Heart left ventricle (tissue), 16 donors: Measurements from ENCODE around the gene CRACDL. TPM values are rescaled to one million over a fixed set of nuclear protein-coding genes. Genes with fewer than 3 reads are reported as not detected.

ENCODE experiments used
- ATAC-seq, 4 donors: fragments of 200-7000 bp; cut with Tn5 transposase; one replicate each; pipeline ENCODE4 v1.9.1; 2020 to 2022; ENCODE audit warnings: moderate library complexity in 4 of 4, mild to moderate bottlenecking in 3 of 4, moderate number of reproducible peaks in 1 of 4
- DNase-seq, 5 donors: peaks; one replicate each; pipeline ENCODE4 v3.0.0-alpha.2; 2020
- H3K27ac ChIP-seq, 12 donors: fragments of 200-600 bp; sonication (generic) in 4 of 12; one replicate each; pipeline versions ENCODE4 v1.5.0 to v1.8.0; 2016 to 2022; ENCODE audit warnings: mild to moderate bottlenecking in 2 of 12
- H3K27me3 ChIP-seq, 9 donors: fragments of 200-600 bp; sonication (generic) in 2 of 9; one replicate each; pipeline versions ENCODE4 v1.5.1 to v1.8.0; 2016 to 2022; ENCODE audit warnings: mild to moderate bottlenecking in 3 of 9
- H3K36me3 ChIP-seq, 9 donors: fragments of 200-600 bp; sonication (generic) in 2 of 9; one replicate each; pipeline versions ENCODE4 v1.5.0 to v1.8.0; 2018 to 2022; ENCODE audit warnings: mild to moderate bottlenecking in 2 of 9
- H3K4me1 ChIP-seq, 12 donors: fragments of 200-600 bp; sonication (generic) in 4 of 12; one replicate each; pipeline versions ENCODE4 v1.5.0 to v1.8.0; 2016 to 2022; ENCODE audit warnings: mild to moderate bottlenecking in 3 of 12
- H3K4me3 ChIP-seq, 12 donors: fragments of 200-600 bp; sonication (generic) in 4 of 12; one replicate each; pipeline versions ENCODE4 v1.5.0 to v1.8.0; 2017 to 2022; ENCODE audit warnings: mild to moderate bottlenecking in 9 of 12, moderate library complexity in 4 of 12
- H3K9me3 ChIP-seq, 12 donors: fragments of 200-600 bp; sonication (generic) in 4 of 12; one replicate each; pipeline versions ENCODE4 v1.5.0 to v1.8.0; 2016 to 2022; ENCODE audit warnings: mild to moderate bottlenecking in 1 of 12
- POLR2A ChIP-seq, 2 donors: fragments of 450-650 bp; IDR thresholded peaks; one replicate each; pipeline ENCODE4 v1.6.1; 2017; ENCODE audit warnings: antibody characterized with exemption in 2 of 2, mild to moderate bottlenecking in 2 of 2, moderate library complexity in 2 of 2
- WGBS, 4 donors: extraction: QIAGEN DNeasy Blood & Tissue Kit in 2 of 4; methylation state at CpG; one replicate each; pipeline versions ENCODE4 v1.1.5 to v1.1.7; 2013 to 2018; 5-methylcytosine and 5-hydroxymethylcytosine counted together
- intact Hi-C, 10 donors: fragments of 100-400 bp; cut with DNase I; formaldehyde crosslinking; loops; one replicate each; pipeline versions ENCODE4 v1.11.1 to v1.14.2; 2022
- polyA plus RNA-seq, 2 donors: library from polyadenylated mRNA; stranded (reverse); fragments of 200-250 nt; gene quantifications; one replicate each; pipeline ENCODE4 v1.2.3, GENCODE V29; 2013
- total RNA-seq, 9 donors: library from RNA; depleted of rRNA in 2 of 9; stranded (reverse); fragments of >200 nt in 2 of 9; fragmentation: NEBNext Ultra II Directional in 3 of 9; extraction: Animal tissue kit (Norgen Biotek cat#: 25700) in 3 of 9; gene quantifications; one replicate each; pipeline versions ENCODE4 v1.1.0 to v1.2.4, GENCODE V29; 2016 to 2023
- TF ChIP-seq, protein P1 (sequence below), 12 donors: fragments of 200-600 bp; sonication (generic) in 4 of 12; IDR thresholded peaks; one replicate each; pipeline versions ENCODE4 v1.5.0 to v1.8.0; 2018 to 2022; ENCODE audit warnings: antibody characterized with exemption in 12 of 12, mild to moderate bottlenecking in 5 of 12
- donor health status: ischemic (EF 13 %, LVEDD 7.1; RV severe dilation, severe dysfunction).
- donor health status: healthy with polysubstance abuse.
- donor health status: DM: no; HTN: yes; CAD: no.
- donor health status: DM: no; HTN: no; CAD: no.
- donor health status: ischemic (EF 25% LVEDD 6.9; RV normal size, moderate dysfunction).
- donor health status: ischemic (EF 25% LVEDD 5.7; RV mildly dilated, moderate dysfunction).
- donor health status: healthy.
- donor health status: DM: yes; HTN: yes; CAD: no.
- donor health status: ischemic (EF 35%, LVEDD 5.7; RV mildly dilated, moderate dysfunction).
- donor health status: nonischemic (EF 11% LVEDD 7.7; RV severe dilation, severe dysfunction).
- donor health status: DM: yes; HTN: yes; CAD: no.
- donor health status: PGD.
- donor health status: ischemic (EF 29% LVEDD 5.4; RV normal size, mild dysfunction).
- donor health status: nonischemic (EF 23%, LVEDD 6.1; RV moderate dilation, normal function).

Gene CRACDL
- total and polyA plus RNA-seq, 11 donors = 1.1 to 7.4 (median 2.9) TPM

DNA sequence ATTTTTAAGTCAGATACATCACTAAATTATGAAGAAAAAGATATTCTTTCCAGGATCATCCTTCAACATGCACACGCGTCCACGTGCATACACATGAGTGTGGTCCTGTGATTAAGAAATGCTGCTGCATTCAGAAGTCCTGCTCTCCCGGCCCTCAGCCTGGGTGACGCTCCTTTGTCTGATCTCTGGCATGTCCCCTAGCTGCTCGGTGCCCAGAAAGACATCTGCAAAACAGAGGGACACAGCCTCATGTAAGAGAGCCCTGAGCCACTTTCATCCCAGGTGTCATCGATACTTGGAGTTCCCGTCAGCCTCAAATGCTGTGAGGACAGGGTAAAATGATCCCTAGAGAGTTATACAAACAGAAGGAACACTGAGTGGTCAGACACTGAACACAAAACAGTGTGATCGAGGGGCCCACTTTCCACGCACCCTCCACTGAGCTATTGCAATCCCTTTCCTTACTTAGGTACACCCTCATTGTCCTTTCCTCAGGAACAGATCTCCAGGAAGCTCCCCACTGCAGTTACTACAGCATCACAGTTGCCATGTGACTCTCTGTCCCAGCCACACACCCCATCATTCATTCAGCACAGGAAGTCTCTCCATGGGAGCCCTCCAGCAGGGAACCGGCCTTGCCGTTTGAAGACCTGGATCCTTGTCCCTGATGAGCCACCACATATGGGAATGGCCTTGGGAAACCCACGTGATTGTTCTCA is 32.1 kb downstream of the CRACDL start:
- no peaks in the 10 kb centered on the region for H3K9me3 ChIP-seq
- intact Hi-C loops = no loop called here
- no peak for TF ChIP-seq POLR2A (IDR thresholded peaks at IDR 0.05)
- TF ChIP-seq, protein P1, sequence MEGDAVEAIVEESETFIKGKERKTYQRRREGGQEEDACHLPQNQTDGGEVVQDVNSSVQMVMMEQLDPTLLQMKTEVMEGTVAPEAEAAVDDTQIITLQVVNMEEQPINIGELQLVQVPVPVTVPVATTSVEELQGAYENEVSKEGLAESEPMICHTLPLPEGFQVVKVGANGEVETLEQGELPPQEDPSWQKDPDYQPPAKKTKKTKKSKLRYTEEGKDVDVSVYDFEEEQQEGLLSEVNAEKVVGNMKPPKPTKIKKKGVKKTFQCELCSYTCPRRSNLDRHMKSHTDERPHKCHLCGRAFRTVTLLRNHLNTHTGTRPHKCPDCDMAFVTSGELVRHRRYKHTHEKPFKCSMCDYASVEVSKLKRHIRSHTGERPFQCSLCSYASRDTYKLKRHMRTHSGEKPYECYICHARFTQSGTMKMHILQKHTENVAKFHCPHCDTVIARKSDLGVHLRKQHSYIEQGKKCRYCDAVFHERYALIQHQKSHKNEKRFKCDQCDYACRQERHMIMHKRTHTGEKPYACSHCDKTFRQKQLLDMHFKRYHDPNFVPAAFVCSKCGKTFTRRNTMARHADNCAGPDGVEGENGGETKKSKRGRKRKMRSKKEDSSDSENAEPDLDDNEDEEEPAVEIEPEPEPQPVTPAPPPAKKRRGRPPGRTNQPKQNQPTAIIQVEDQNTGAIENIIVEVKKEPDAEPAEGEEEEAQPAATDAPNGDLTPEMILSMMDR (IDR thresholded peaks at IDR 0.05) = no peak
- WGBS, 4 donors = 76 to 84% (median 81%) methylated on average over 13 of the region's 13 CpGs
- DNase-seq (no peak), ATAC-seq (no peak)
- no peak overlapping the region for H3K27ac ChIP-seq
- H3K4me1 ChIP-seq = peaks cover 0 to 5% (median under 1%) of the 10 kb centered on the region in 12 donors
- H3K36me3 ChIP-seq = no peaks in the 10 kb centered on the region
- H3K27me3 ChIP-seq = no peaks in the 10 kb centered on the region
- no peak overlapping the region for H3K4me3 ChIP-seq

DNA sequence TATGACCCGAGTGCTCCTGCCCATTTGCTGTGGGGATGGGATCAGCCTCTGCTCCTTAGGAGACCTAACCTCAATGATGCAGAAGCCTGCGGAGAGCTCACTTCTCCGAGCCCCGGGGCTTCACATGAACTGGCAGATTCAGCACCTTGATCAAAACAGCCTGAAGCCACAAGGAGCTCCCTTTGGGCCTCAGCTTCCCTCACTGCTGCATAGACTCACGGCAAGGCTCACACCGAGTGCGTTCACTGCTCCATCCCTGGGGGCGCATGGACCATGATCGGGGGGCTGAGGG is 33.0 kb downstream of the CRACDL start:
- intact Hi-C loops = no loop called here
- TF ChIP-seq POLR2A (IDR thresholded peaks at IDR 0.05) = no peak
- TF ChIP-seq, protein P1 (IDR thresholded peaks at IDR 0.05) = no peak
- ATAC-seq = no peak

DNA sequence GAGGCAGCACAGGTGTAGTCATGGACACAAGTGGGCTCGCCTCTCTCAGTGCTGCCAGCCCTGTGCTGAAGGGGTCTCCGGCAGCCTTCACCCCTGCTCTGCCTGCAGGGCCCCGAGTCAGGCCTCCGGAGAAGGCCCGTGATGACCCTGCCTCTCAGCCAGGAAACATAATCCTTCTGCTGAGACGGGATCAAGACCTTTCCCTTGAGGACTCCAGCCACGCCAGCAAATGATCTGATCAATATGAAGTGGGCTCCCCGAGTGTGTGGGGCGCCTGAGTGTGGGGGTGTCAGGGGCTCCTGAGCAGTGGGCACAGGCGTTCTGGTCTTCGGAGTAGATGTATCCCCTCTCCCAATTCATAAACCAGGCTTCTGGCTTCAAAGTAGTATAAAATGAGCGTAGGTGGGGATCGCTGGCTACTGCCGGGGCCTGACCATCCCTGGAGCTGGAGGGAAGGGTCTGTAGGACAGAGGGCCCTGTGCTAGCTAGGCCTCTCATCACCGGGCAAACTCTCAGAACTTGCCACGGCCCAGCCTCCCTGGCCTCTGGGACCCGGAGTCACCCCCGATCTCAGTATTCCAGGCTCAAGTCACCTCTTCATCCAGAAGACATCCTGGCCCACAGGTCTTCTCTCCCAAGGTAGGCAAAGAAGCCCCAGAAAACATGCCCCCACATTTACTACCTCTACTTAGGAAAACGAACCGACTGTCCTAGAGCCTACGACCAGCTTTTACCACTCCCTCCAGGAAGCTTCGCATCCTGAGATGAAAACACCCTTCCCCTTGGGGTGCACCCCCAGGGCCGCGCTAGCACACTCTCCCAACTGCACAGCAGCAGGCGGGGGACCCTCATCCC is 33.6 kb downstream of the CRACDL start:
- Histone ChIP-seq H3K27ac (no peak overlapping the region), H3K4me1 (no peaks in the 10 kb centered on the region), H3K27me3 (no peaks in the 10 kb centered on the region), H3K4me3 (no peak overlapping the region), H3K9me3 (no peaks in the 10 kb centered on the region), H3K36me3 (no peaks in the 10 kb centered on the region)
- DNase-seq (no peak), ATAC-seq (peak in 1 of 4 donors; percentile 33)
- intact Hi-C loops = no loop called here
- no peak for TF ChIP-seq POLR2A (IDR thresholded peaks at IDR 0.05)
- TF ChIP-seq, protein P1 (IDR thresholded peaks at IDR 0.05) = no peak
- 86 to 90% (median 89%) methylated on average over 18 to 25 of the region's 25 CpGs for WGBS, 4 donors

More for the DNA sequence above, 33.0 kb downstream of the CRACDL start:
- Histone ChIP-seq H3K27ac (no peak overlapping the region), H3K4me1 (no peaks in the 10 kb centered on the region), H3K9me3 (no peaks in the 10 kb centered on the region), H3K4me3 (no peak overlapping the region), H3K27me3 (no peaks in the 10 kb centered on the region), H3K36me3 (no peaks in the 10 kb centered on the region)
- whole genome bisulfite sequencing, 4 donors = 81 to 91% (median 86%) methylated on average over 5 to 9 of the region's 9 CpGs
- DNase-seq = no peak

DNA sequence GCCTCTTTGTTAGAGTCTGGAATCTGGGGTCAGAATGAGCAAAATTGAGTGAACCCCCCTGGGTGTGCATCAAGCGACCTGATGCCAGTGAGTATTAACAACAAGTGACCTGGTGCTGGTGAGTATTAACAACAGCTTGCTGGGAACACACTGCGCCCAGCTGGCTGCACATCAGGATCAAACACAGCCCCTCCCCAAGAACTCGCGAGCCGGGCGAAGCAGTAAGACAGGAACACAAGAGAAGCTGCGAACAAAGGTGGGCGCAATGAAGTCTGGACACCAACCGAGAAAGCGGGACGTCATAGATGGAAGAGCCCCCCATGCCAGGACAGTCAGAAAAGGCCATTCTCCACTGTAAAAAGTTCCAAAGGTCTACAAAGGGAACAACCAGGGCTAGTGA is 34.3 kb downstream of the CRACDL start:
- no peak overlapping the region for H3K27ac ChIP-seq
- DNase-seq (no peak), ATAC-seq (no peak)
- no peaks in the 10 kb centered on the region for H3K27me3 ChIP-seq
- H3K4me1 ChIP-seq = no peaks in the 10 kb centered on the region
- WGBS, 4 donors = 91 to 96% (median 94%) methylated on average over 11 of the region's 11 CpGs
- no peak overlapping the region for H3K4me3 ChIP-seq
- TF ChIP-seq, protein P1 (IDR thresholded peaks at IDR 0.05) = no peak
- TF ChIP-seq POLR2A (IDR thresholded peaks at IDR 0.05) = no peak
- intact Hi-C loops = no loop called here
- H3K36me3 ChIP-seq = no peaks in the 10 kb centered on the region
- no peaks in the 10 kb centered on the region for H3K9me3 ChIP-seq
